HG03039 (cell line): Measurements from ENCODE around the gene DOCK4.

Experiments
- ATAC-seq: cut with Tn5 transposase; IDR thresholded peaks from one replicate; pipeline ENCODE4 v1.9.1; 2021; ENCODE audit warnings: mild to moderate bottlenecking, moderate library complexity; ENCODE audit not compliant: unreplicated experiment

Gene DOCK4

GRCh38 chr7:111975346-111975745 is 230.9 kb downstream of the DOCK4 start:
- ATAC-seq = no peak

- no peak for ATAC-seq
Observed at GRCh38 chr7:111960984-111961383, 245.2 kb downstream of the DOCK4 start.

- no peak for ATAC-seq
Observed at GRCh38 chr7:111958896-111959295, 247.3 kb downstream of the DOCK4 start.

- ATAC-seq = no peak
Observed at GRCh38 chr7:111958431-111958830, 247.8 kb downstream of the DOCK4 start.

- no peak for ATAC-seq
Observed at GRCh38 chr7:111955616-111956015, 250.6 kb downstream of the DOCK4 start.

- no peak for ATAC-seq
Observed at GRCh38 chr7:111954474-111955381, 251.5 kb downstream of the DOCK4 start.

GRCh38 chr7:111954056-111954455 is 252.1 kb downstream of the DOCK4 start:
- no peak for ATAC-seq

GRCh38 chr7:111953611-111954010 is 252.6 kb downstream of the DOCK4 start:
- no peak for ATAC-seq

- ATAC-seq = no peak
Observed at GRCh38 chr7:111952783-111953182, 253.4 kb downstream of the DOCK4 start.

- no peak for ATAC-seq
Observed at GRCh38 chr7:111951052-111951451, 255.1 kb downstream of the DOCK4 start.

- no peak for ATAC-seq
Observed at GRCh38 chr7:111942450-111943081, 263.6 kb downstream of the DOCK4 start.

- ATAC-seq = no peak
Observed at GRCh38 chr7:111937163-111937562, 269.0 kb downstream of the DOCK4 start.

- ATAC-seq = no peak
Observed at GRCh38 chr7:111933609-111934008, 272.6 kb downstream of the DOCK4 start.

- ATAC-seq = no peak
Observed at GRCh38 chr7:111931958-111932357, 274.2 kb downstream of the DOCK4 start.

GRCh38 chr7:111931016-111931517 is 275.1 kb downstream of the DOCK4 start:
- no peak for ATAC-seq

GRCh38 chr7:111929264-111929663 is 276.9 kb downstream of the DOCK4 start:
- ATAC-seq = no peak

GRCh38 chr7:111927353-111928019 is 278.7 kb downstream of the DOCK4 start:
- no peak for ATAC-seq

GRCh38 chr7:111920329-111920728 is 285.9 kb downstream of the DOCK4 start:
- no peak for ATAC-seq

GRCh38 chr7:111919631-111920179 is 286.5 kb downstream of the DOCK4 start:
- ATAC-seq = no peak

- no peak for ATAC-seq
Observed at GRCh38 chr7:111919164-111919563, 287.0 kb downstream of the DOCK4 start.

- no peak for ATAC-seq
Observed at GRCh38 chr7:111918461-111918860, 287.7 kb downstream of the DOCK4 start.
